Nephron (organoid): ENCODE results near the gene KLHL22.
A peak's percentile ranks its signal among the peaks of the same experiment; 100 is the strongest.
"Not testable (repeated sequence)": the region's sequence is repeated elsewhere in the genome, so short reads cannot be mapped to it uniquely, and the experiment has no call there.

Experiments
- H3K27ac Mint-ChIP-seq, 3 experiments: 2 replicates each; pipeline ENCODE4 v1.8.0; 2020; ENCODE audit warnings: mixed read lengths in 3 of 3, mild to moderate bottlenecking in 2 of 3, moderate library complexity in 1 of 3
- H3K27me3 Mint-ChIP-seq: 2 replicates; pipeline ENCODE4 v1.8.0; 2021; ENCODE audit warnings: low read depth, mild to moderate bottlenecking, moderate library complexity, mixed read lengths
- H3K36me3 Mint-ChIP-seq: 2 replicates; pipeline ENCODE4 v1.8.0; 2020; ENCODE audit warnings: low read depth, mixed read lengths
- H3K4me1 Mint-ChIP-seq: 2 replicates; pipeline ENCODE4 v1.8.0; 2020; ENCODE audit warnings: mixed read lengths
- H3K4me3 Mint-ChIP-seq, 3 experiments: 2 replicates each; pipeline ENCODE4 v1.8.0; 2020; ENCODE audit warnings: mild to moderate bottlenecking in 3 of 3, mixed read lengths in 3 of 3, moderate library complexity in 2 of 3
- H3K9me3 Mint-ChIP-seq: 2 replicates; pipeline ENCODE4 v1.8.0; 2020; ENCODE audit warnings: mixed read lengths
- CTCF ChIP-seq, 3 experiments: fragments of 200-600 bp; sonication (generic); IDR thresholded peaks; one replicate each; pipeline ENCODE4 v1.5.0; 2021; ENCODE audit warnings: antibody characterized with exemption in 3 of 3; ENCODE audit not compliant: unreplicated experiment in 3 of 3

Gene KLHL22

GRCh38 chr22:20456722-20457076 lies 38.9 kb downstream of the KLHL22 start:
- no peaks in the 10 kb centered on the region for H3K27me3 Mint-ChIP-seq
- H3K4me3 Mint-ChIP-seq: no peak overlapping the region
- no peaks in the 10 kb centered on the region for H3K9me3 Mint-ChIP-seq
- peak overlapping the region; percentile 43 to 84 (median 53) for H3K27ac Mint-ChIP-seq
- H3K4me1 Mint-ChIP-seq: peaks cover 21% of the 10 kb centered on the region
- no peak for TF ChIP-seq CTCF (IDR thresholded peaks at IDR 0.05; ENCODE audit: unreplicated experiment in 3 of 3)
- H3K36me3 Mint-ChIP-seq: peaks cover 50% of the 10 kb centered on the region

GRCh38 chr22:20456064-20456721 lies 39.4 kb downstream of the KLHL22 start:
- H3K27ac Mint-ChIP-seq: peak overlapping the region; percentile 43 to 84 (median 53)
- H3K27me3 Mint-ChIP-seq: no peaks in the 10 kb centered on the region
- H3K9me3 Mint-ChIP-seq: no peaks in the 10 kb centered on the region
- H3K4me3 Mint-ChIP-seq: no peak overlapping the region
- H3K4me1 Mint-ChIP-seq: peaks cover 21% of the 10 kb centered on the region
- TF ChIP-seq CTCF (IDR thresholded peaks at IDR 0.05; ENCODE audit: unreplicated experiment in 3 of 3): peak; percentile 83 to 95 (median 92)
- H3K36me3 Mint-ChIP-seq: peaks cover 55% of the 10 kb centered on the region

- H3K4me3 Mint-ChIP-seq: no peak overlapping the region
- no peak overlapping the region for H3K27ac Mint-ChIP-seq
- H3K27me3 Mint-ChIP-seq: no peaks in the 10 kb centered on the region
- H3K9me3 Mint-ChIP-seq: no peaks in the 10 kb centered on the region
- TF ChIP-seq CTCF (IDR thresholded peaks at IDR 0.05; ENCODE audit: unreplicated experiment in 3 of 3): no peak
- H3K36me3 Mint-ChIP-seq: peaks cover 56% of the 10 kb centered on the region
- peaks cover 21% of the 10 kb centered on the region for H3K4me1 Mint-ChIP-seq
These were observed 39.9 kb downstream of the KLHL22 start for GRCh38 chr22:20455709-20456063.

- H3K4me3 Mint-ChIP-seq: no peak overlapping the region
These were observed 42.4 kb downstream of the KLHL22 start for GRCh38 chr22:20453222-20453621.

GRCh38 chr22:20451920-20452319 lies 43.7 kb downstream of the KLHL22 start:
- no peaks in the 10 kb centered on the region for H3K27me3 Mint-ChIP-seq
- H3K9me3 Mint-ChIP-seq: no peaks in the 10 kb centered on the region
- H3K27ac Mint-ChIP-seq: no peak overlapping the region
- H3K4me1 Mint-ChIP-seq: peaks cover 8% of the 10 kb centered on the region
- H3K4me3 Mint-ChIP-seq: no peak overlapping the region
- H3K36me3 Mint-ChIP-seq: peaks cover 53% of the 10 kb centered on the region
- TF ChIP-seq CTCF (IDR thresholded peaks at IDR 0.05; ENCODE audit: unreplicated experiment in 3 of 3): no peak

More at GRCh38 chr22:20453222-20453621, 42.4 kb downstream of the KLHL22 start:
- Mint-ChIP-seq H3K27ac (no peak overlapping the region), H3K4me1 (peaks cover 8% of the 10 kb centered on the region), H3K9me3 (no peaks in the 10 kb centered on the region), H3K36me3 (peaks cover 54% of the 10 kb centered on the region), H3K27me3 (no peaks in the 10 kb centered on the region)
- TF ChIP-seq CTCF (IDR thresholded peaks at IDR 0.05; ENCODE audit: unreplicated experiment in 3 of 3): no peak

GRCh38 chr22:20451129-20451778 lies 44.3 kb downstream of the KLHL22 start:
- not testable (repeated sequence) for H3K4me1 Mint-ChIP-seq, H3K27ac Mint-ChIP-seq, H3K4me3 Mint-ChIP-seq, H3K27me3 Mint-ChIP-seq, H3K9me3 Mint-ChIP-seq
- H3K36me3 Mint-ChIP-seq: peaks cover 56% of the 10 kb centered on the region
